Measurements from ENCODE around the gene RADX.
"Not testable (repeated sequence)": the region's sequence is repeated elsewhere in the genome, so short reads cannot be mapped to it uniquely, and the experiment has no call there.

The RADX gene, protein sequence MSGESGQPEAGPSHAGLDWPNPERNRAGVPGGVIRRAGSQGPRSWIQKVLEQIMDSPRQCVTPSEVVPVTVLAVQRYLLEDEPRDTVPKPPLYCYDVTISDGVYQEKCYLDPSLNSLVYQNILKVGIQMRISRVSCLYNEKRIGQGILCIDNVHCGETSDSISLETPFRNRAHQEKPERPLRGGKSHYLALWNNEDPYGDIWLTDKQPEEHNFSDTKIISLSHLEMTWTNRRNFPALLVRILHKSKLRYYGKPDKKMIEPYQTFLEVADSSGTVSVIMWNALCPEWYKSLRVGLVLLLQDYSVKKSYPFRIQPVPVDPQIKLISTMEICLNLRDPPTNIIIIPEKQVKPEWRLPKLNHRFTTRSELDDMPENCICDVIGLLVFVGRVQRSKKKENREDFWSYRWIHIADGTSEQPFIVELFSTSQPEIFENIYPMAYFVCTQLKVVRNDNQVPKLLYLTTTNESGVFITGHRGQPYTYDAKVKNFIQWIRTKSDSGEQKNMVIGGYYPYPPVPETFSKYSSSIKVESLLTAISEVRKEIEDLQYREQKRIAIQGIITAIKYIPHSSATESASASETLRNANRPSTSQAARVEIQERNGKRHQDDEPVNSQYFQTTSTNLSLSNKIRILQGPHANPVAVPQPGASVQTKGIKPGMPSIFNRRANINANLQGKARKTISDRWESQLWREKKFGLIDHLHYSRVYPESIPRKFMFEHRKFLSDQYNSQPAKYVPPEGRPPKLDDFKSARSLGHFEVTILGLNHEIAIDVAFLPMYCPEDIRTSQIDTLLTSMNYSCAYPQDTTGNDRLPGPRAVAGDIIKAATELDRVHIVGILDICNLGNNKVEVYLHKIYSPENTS

DNA sequence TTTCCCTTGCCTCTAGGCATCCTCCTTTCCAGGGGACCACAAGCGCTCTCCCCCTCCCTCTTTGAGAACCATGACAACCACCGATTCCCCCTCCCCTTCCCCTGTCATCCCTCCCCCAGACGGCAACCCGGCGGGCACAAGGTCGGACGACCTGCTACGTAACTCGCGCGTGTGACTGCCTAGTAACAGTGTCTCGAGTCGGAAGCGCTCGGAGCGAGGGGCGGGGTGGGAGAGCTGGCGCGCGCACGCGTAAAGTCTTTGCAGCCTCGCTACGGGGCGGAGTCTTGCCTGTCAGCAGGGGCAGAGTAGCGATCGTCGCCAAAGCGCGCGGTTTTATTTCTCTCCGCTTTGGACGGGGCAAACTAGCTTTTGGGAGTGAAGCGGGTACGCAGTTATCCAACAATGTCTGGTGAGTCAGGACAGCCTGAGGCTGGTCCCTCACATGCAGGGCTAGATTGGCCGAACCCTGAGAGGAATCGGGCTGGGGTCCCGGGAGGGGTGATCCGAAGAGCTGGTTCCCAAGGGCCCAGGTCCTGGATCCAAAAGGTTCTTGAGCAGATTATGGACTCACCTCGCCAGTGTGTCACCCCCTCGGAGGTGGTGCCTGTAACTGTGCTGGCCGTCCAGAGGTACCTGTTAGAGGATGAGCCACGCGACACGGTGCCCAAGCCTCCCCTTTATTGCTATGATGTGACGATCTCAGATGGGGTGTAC, at the start of gene RADX:
Gene RADX (plus strand): TSS at position 300 of the 714 bp plus-strand sequence. CDS start 103 bp downstream, at position 403.
- DNase-seq = peak; percentile 89

- DNase-seq = no peak
These were observed 46.8 kb upstream of the RADX start for GRCh38 chrX:106564986-106565385.

DNA sequence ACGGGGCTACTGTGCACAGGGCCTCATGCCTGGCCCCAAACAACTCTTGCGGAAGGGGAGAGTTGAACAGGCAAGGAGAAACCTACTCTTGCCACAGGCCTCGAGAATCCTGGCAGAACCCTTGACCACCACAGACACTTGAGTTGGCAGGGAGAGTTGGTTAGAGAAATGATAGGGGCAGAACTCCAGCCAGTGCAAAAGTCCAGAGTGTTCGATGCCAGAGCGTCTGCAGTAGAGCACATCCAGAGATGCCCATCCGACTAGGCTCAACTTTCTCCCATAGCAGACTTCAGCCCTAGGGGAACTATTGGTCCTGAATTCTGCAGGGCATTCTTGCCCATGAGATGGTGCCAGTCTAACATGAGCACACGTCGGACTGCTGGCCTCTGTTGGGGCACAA, 45.4 kb upstream of the RADX start:
- no peak for DNase-seq

DNA sequence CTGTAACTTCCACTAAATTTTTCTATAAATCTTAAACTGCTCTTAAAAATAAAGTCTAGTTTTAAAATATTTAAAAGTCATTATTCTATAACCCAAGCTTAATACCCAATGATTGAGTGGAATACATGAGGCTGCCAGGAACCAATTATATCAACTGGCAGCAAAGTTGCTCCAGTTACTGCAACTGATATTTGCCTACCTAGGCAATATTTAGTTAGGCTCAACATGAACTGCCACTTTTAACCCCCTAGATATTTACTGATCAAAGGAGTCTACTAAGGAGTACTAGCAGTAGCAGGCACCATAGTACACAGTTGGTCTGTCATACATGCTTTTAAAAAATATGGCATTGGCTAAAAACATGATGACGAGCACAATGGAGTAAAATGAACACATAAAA, 29.9 kb upstream of the RADX start:
- DNase-seq = no peak

- no peak for DNase-seq
These were observed 26.3 kb upstream of the RADX start for GRCh38 chrX:106585478-106585877.

DNA sequence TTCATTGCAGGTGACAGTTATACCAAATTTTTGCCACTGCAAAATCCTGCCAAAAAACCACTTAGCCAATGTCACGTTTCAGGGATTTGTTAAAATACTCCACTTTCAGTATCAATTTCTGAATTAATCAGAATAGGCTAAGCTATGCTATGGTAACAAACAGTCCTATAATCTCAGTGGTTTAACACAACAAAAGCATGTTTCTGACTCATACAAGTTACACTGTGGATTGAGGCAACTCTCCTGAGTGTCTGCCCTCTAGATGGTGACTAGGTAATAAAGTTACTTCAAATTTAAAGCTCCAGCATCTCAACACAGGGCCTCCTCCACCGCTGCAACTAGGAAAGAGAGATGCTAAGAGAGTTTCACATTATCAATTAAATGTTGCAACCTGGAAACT, 23.0 kb upstream of the RADX start:
- no peak for DNase-seq

DNA sequence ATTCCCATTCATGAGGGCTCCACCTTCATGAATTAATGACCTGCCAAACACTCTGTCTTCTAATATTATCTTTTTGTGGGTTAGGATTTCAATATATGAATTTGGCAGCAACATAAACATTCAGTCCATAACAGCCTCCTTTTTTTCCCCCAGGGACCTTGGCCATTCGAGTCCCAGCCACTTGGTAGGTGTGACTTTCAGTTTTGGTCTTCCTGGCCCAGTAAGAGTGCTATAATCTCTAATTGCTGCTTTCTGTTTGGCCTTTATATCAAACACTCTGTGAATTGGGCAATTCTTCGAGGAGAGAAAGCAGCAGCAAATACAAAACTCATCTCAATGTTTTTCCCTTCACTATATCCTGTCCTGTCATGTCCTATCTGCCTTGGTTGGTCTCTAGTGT, 12.4 kb upstream of the RADX start:
- no peak for DNase-seq

GRCh38 chrX:106606571-106606970, 5.2 kb upstream of the RADX start:
- DNase-seq = no peak

DNA sequence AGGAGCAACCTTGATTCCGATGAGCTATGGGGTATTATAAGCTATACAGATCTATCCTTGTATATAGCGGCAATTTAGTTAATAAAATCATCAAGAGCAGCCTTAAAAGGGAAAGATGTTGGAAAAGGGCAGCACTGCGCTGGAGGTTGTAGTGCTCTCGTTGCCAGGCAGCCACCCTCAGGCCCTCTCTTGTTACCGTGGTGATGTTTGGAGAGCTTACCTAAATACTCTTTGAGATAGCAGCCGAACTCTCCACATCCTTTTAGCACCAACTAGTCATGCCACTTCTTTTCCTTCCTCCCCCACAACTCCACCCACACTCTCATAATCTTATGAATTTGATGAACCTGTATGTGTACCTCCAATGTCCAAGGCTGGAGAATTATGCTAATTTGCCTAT, 3.8 kb upstream of the RADX start:
- DNase-seq = peak; percentile 7

DNA sequence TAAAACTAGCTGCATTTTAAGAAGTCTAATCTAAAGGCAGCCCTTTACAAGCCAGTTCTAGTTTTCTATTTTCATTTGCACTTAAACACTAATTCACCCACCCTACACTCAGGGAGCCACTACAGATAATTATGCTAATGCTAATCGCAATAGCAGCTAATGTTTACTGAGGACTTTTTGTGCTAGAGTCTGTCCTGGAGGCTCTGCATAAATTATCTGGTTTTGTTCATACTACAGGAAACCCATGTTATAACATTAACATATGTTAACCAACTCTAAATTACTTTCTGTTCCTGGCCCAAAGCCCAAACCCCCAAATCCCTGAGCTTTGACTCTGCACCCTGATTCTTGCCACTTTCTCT, 480 bp upstream of the RADX start:
- DNase-seq = no peak

DNA sequence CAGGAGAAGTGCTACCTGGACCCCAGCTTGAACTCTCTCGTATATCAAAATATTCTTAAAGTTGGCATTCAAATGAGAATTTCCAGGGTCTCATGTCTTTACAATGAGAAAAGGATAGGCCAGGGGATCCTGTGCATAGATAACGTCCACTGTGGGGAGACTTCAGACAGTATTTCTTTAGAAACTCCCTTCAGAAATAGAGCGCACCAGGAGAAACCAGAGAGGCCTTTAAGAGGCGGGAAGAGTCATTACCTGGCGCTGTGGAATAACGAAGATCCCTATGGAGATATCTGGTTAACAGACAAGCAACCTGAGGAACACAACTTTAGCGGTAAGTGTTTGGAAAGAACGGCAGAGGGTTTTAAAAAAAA, 600 bp downstream of the RADX start:
- no peak for DNase-seq

DNA sequence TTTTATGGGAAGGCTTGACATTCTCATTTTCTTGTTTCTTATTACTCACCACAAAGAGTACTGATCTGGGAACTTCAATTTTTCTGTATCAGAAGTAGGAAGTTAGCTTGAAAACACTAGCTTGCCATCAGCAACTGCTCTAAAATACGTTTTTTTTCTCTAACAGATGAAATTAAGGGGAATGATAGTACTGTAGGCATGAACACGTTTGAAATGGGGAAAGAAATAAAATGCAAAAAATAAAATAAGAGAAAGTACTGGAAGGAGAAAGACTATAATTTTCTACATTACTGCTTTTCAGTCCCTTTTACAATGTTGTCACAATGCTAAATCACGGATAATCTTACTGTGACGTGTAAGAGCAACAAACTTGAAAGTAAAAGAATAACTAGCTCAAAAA, 1.5 kb downstream of the RADX start:
- DNase-seq = no peak

DNA sequence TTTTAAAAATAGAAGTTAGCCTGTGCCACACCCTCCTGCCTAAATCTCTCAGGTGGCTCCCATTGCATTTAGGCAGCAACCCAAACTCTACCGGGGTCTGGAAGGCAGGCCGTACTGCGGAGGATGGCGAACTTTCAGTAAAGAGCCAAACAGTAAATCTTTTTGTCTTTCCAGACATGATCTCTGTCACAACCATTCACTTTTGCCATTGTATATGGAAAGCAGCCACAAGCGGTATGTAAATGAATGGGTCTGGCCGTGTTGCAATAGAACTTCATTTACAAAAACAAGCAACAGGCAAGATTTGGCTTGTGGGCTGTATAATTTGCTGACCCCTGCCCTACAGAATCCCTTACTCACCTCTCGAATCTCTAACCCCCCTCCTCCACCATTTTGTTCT, 3.3 kb downstream of the RADX start:
- DNase-seq = no peak

DNA sequence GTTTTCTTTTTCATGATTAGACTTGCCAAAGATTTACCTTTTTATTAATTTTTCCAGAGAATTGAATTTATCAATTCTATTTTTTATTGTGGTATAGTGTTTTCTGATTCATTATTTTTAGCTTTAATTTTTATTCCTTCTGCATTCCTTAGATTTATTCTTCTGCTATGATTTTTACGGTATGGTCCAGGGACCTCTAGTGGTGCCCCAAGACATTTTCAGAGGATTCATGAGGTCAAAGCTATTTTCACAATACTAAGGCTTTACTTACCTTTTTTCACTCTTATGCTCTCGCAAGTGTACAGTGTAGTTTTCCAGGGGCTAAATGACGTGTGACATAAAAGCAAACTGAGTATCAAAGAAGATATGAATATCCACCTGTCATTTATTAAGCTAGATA, 8.0 kb downstream of the RADX start:
- DNase-seq = no peak

DNA sequence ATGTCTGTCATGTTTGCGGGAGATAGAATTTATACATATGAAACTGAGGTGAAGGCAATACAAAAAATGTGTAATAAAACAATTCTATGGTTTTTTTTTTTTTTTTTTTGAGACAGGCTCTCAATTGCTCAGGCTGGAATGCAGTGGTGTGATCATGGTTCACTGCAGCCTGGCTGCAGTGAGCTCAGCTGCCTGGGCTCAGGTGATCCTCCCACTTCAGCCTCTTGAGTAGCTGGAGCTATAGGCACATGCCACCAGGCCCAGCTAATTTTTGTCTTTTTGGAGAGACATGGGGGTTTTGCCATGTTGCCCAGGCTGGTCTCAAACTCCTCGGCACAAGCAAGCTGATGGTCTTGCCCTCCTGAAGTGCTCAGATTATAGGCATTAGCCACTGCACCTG, 10.1 kb downstream of the RADX start:
- no peak for DNase-seq

GRCh38 chrX:106626789-106627188, 15.0 kb downstream of the RADX start:
- DNase-seq = no peak

DNA sequence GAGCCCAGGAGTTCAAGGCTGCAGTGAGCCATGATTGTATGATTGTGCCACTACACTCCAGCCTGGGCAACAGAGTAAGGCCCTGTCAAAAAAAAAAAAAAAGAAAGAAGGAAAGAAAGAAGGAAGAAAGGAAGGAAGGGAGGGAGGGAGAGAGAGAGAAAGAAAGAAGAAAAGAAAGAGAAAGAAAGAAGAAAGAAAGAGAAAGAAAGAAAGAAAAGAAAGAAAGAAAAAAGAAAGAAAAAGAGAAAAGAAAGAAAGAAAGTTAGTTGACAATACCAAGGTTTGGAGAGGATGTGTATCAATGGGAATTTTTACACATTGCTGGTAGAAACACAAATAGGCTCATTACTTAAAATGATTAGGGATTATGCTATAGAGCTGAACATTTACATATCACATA, 19.8 kb downstream of the RADX start:
- DNase-seq = no peak

DNA sequence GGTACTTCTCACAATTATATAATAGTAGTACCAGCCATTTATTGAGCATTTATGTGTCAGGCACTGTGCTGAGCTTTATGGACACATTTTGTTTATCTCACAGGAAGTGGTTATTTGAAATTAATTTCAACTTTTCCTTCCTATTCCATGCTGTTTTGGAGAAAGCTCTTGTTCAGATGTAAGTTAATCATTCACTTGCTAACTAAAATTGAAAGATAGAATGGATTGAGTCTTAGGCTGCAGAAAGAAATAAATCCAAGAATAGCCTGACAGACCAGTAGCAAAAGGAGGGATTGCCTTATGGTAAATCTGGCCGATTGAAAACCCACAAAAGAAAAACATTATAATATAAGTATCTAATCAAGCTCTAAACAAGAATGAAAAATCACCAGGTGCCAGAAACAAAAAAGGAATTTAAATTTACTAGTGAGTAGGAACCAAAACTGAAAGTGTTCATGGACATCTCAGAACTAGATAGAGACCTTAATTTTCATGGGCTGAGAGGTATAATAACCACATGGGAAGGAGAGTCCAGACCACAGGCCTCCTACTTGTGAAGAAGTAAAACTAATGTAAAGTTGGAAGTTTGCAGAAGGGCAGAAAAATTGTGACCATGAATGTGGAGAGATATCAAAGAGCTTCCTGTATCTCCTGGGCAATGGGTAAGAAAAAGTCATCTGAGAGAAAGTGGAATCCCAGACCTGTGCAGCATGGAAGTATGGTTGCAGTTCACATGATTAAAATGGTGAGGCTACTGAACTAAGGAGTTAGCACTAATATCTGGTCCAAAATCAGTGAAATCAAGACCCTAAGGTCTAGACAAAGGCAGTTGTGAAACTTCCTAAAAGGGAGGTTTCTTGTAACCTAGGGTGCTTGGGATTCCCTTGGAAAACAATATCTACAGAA, 38.0 kb downstream of the RADX start:
- no peak for DNase-seq

- not testable (repeated sequence) for DNase-seq
These were observed 41.8 kb downstream of the RADX start for GRCh38 chrX:106653625-106654024.

DNA sequence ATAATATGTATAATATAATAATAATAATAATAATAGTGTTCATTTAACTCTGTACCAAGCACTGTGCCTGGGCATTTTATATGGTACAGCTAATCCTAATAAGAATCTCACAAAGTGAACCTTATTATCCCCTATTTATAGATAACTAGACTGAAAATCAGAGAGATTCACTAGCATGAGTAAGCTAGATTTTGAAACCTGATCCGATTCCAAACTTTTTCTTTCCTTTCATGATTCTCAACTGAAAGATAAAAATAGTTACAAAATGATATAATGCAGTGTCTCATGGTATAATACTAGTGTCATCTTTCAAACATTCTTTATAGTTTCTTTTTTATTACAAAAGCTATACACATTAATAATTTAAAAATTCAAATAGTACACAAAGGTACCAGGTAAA, 58.9 kb downstream of the RADX start:
- DNase-seq = no peak

DNA sequence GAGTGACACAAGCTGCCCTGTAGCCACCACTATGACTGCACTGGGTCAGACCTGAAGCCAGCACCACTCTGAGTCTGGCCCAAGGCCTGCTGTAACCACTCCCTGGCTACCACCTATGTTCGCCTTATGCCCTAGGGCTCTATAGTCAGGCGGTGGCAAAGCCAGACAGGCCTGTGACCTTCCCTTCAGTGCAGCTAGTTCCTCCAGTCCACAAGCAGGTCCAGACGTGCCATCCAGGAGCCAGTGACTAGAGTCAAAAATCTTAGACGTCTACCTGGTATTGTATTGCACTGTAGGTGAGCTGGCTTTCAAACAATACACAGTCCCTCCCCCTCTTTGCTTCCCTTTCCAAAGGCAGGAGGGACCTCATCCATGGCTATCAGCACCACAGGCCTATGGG, 60.7 kb downstream of the RADX start:
- no peak for DNase-seq

GRCh38 chrX:106680716-106681115, 68.9 kb downstream of the RADX start:
- DNase-seq = no peak

DNA sequence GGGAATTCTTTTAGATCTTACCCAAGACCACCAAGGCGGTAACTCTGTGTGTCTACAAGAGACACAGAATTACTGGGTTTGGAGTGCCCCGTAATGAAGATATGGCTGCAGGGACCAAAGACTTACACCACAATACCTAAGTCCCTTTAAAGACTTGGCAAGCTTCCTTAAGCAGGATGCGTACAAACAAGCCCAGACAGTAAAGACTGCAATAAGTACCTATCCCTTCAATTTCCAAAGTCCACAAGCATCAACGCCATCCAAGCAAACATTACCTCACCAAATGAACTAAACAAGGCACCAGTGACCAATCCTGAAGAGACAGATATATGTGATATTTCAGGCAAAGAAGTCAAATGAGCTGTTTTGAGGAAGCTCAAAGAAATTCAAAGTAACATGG, 72.4 kb downstream of the RADX start:
- DNase-seq = no peak

Data from activated CD4-positive, alpha-beta T cell treated with anti-CD3 and anti-CD28 coated beads for 48 hours (primary cell).